Stimulated activated CD4-positive, alpha-beta T cell treated with anti-CD3 and anti-CD28 coated beads, Interleukin-4, amount 100 ng/mL, for 24 hours (primary cell): Measurements from ENCODE around the gene CD80.

Experiments
- DNase-seq: peaks from one replicate; pipeline ENCODE4 v3.0.0-alpha.2; 2020

CD80 gene

GRCh38 chr3:119542168-119542767, 17.1 kb downstream of the CD80 start:
- DNase-seq = no peak

GRCh38 chr3:119541547-119541946, 17.9 kb downstream of the CD80 start:
- no peak for DNase-seq

GRCh38 chr3:119538772-119539171, 20.6 kb downstream of the CD80 start:
- no peak for DNase-seq

- DNase-seq = no peak
These were observed 22.7 kb downstream of the CD80 start for GRCh38 chr3:119536757-119537156.

- DNase-seq = no peak
These were observed 25.1 kb downstream of the CD80 start for GRCh38 chr3:119534296-119534695.

- no peak for DNase-seq
These were observed 28.3 kb downstream of the CD80 start for GRCh38 chr3:119531151-119531550.

- DNase-seq = no peak
These were observed 29.0 kb downstream of the CD80 start for GRCh38 chr3:119530456-119530855.

GRCh38 chr3:119529883-119530282, 29.5 kb downstream of the CD80 start:
- no peak for DNase-seq

- no peak for DNase-seq
These were observed 31.7 kb downstream of the CD80 start for GRCh38 chr3:119527714-119528113.

- no peak for DNase-seq
These were observed 34.3 kb downstream of the CD80 start for GRCh38 chr3:119524931-119525662.

GRCh38 chr3:119518026-119518425, 41.4 kb downstream of the CD80 start:
- no peak for DNase-seq

- DNase-seq = no peak
These were observed 42.3 kb downstream of the CD80 start for GRCh38 chr3:119517112-119517511.

GRCh38 chr3:119514637-119515036, 44.8 kb downstream of the CD80 start:
- DNase-seq = no peak

- DNase-seq = no peak
These were observed 48.7 kb downstream of the CD80 start for GRCh38 chr3:119510690-119511089.

GRCh38 chr3:119508172-119508845, 51.1 kb downstream of the CD80 start:
- DNase-seq = peak; percentile 36

- DNase-seq = no peak
These were observed 52.0 kb downstream of the CD80 start for GRCh38 chr3:119507404-119507803.

- DNase-seq = no peak
These were observed 52.8 kb downstream of the CD80 start for GRCh38 chr3:119506631-119507030.

GRCh38 chr3:119500901-119501300, 58.5 kb downstream of the CD80 start:
- no peak for DNase-seq

GRCh38 chr3:119500265-119500664, 59.1 kb downstream of the CD80 start:
- DNase-seq = no peak

GRCh38 chr3:119498186-119499011, 61.0 kb downstream of the CD80 start, which contains the start of gene TIMMDC1:
TIMMDC1 (plus strand) TSS chr3:119498547; CDS start chr3:119498734, 187 bp downstream.
- DNase-seq = peak; percentile 98

GRCh38 chr3:119497820-119498185, 61.6 kb downstream of the CD80 start:
- DNase-seq = no peak

GRCh38 chr3:119494597-119494996, 64.8 kb downstream of the CD80 start:
- DNase-seq = no peak

- DNase-seq = no peak
These were observed 66.6 kb downstream of the CD80 start for GRCh38 chr3:119492810-119493209.
